ENCODE data around the gene CXCR1. TPM values are rescaled to one million over a fixed set of nuclear protein-coding genes. Genes with fewer than 3 reads are reported as not detected.

Gene CXCR1
- total and polyA plus RNA-seq, 11 donors: 0.08 to 1.9 (median 0.47) TPM

GRCh38 chr2:218152777-218153176 lies 14.0 kb downstream of the CXCR1 start:
- H3K27ac ChIP-seq: no peak overlapping the region
- H3K9me3 ChIP-seq: no peaks in the 10 kb centered on the region
- no peak for ATAC-seq
- H3K4me3 ChIP-seq: no peak overlapping the region
- intact Hi-C loops (cut with DNase I): no loop called here
- H3K36me3 ChIP-seq: no peaks in the 10 kb centered on the region
- no peak for TF ChIP-seq CTCF (IDR thresholded peaks at IDR 0.05)
- no peak for TF ChIP-seq POLR2A (IDR thresholded peaks at IDR 0.05)
- peaks cover 0 to 17% (median 0%) of the 10 kb centered on the region in 9 donors for H3K27me3 ChIP-seq
- DNase-seq: no peak
- WGBS, 4 donors: 64 to 90% (median 79%) methylated on average over 1 of the region's 1 CpG
- H3K4me1 ChIP-seq: no peaks in the 10 kb centered on the region

- Histone ChIP-seq H3K9me3 (no peaks in the 10 kb centered on the region), H3K27ac (no peak overlapping the region), H3K36me3 (no peaks in the 10 kb centered on the region), H3K4me1 (no peaks in the 10 kb centered on the region), H3K4me3 (no peak overlapping the region), H3K27me3 (peaks cover 0 to 17% (median 0%) of the 10 kb centered on the region in 9 donors)
- intact Hi-C loops (cut with DNase I): no loop called here
- 90 to 93% (median 92%) methylated on average over 8 of the region's 8 CpGs for WGBS, 4 donors
- TF ChIP-seq POLR2A (IDR thresholded peaks at IDR 0.05) (no peak), CTCF (IDR thresholded peaks at IDR 0.05) (no peak)
- ATAC-seq (no peak), DNase-seq (no peak)
These were observed 14.6 kb downstream of the CXCR1 start for GRCh38 chr2:218152172-218152571.

- H3K36me3 ChIP-seq: no peaks in the 10 kb centered on the region
- H3K27me3 ChIP-seq: peaks cover 0 to 14% (median 0%) of the 10 kb centered on the region in 9 donors
- 73 to 78% (median 77%) methylated on average over 5 of the region's 5 CpGs for WGBS, 4 donors
- ATAC-seq (no peak), DNase-seq (no peak)
- H3K27ac ChIP-seq: no peak overlapping the region
- no peak overlapping the region for H3K4me3 ChIP-seq
- TF ChIP-seq CTCF (IDR thresholded peaks at IDR 0.05): no peak
- TF ChIP-seq POLR2A (IDR thresholded peaks at IDR 0.05): no peak
- no peaks in the 10 kb centered on the region for H3K9me3 ChIP-seq
- no peaks in the 10 kb centered on the region for H3K4me1 ChIP-seq
- intact Hi-C loops (cut with DNase I): no loop called here
These were observed 16.8 kb downstream of the CXCR1 start for GRCh38 chr2:218149848-218150440.

GRCh38 chr2:218149098-218149497 lies 17.7 kb downstream of the CXCR1 start:
- DNase-seq (no peak), ATAC-seq (no peak)
- 35 to 40% (median 38%) methylated on average over 5 of the region's 5 CpGs for WGBS, 4 donors
- peaks cover 0 to 14% (median 0%) of the 10 kb centered on the region in 9 donors for H3K27me3 ChIP-seq
- no peaks in the 10 kb centered on the region for H3K9me3 ChIP-seq
- no peaks in the 10 kb centered on the region for H3K36me3 ChIP-seq
- intact Hi-C loops (cut with DNase I): no loop called here
- H3K4me3 ChIP-seq: no peak overlapping the region
- TF ChIP-seq POLR2A (IDR thresholded peaks at IDR 0.05): no peak
- no peak for TF ChIP-seq CTCF (IDR thresholded peaks at IDR 0.05)
- H3K4me1 ChIP-seq: no peaks in the 10 kb centered on the region
- H3K27ac ChIP-seq: no peak overlapping the region
